ENCODE measurements around the gene PDE7B.

- TF ChIP-seq CTCF (IDR thresholded peaks at IDR 0.05) (no peak), POLR2A (IDR thresholded peaks at IDR 0.05) (no peak)
These were observed 13.6 kb upstream of the PDE7B start for GRCh38 chr6:135837735-135838449.
